ENCODE data around the gene OR10H1.

DNA sequence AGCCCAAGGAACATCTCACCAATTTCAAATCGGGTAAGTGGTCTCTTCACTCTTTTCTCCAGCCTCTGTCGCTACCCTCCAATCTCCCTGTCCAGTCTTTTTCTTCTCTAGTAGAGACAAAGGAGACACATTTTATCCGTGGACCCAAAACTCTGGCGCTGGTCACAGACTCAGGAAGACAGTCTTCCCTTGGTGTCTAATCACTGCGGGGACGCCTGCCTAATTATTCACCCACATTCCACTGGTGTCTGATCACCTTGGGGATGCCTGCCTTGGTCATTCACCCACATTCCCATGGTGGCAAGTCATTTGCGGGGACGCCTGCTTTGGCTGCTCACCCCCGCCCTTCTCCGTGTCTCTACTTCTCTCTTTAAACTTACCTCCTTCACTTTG lies 13.8 kb upstream of the OR10H1 start:
- TF ChIP-seq POLR2AphosphoS5 (IDR thresholded peaks at IDR 0.05) (no peak), CTCF (IDR thresholded peaks at IDR 0.05) (no peak)
